Cardiac fibroblast (primary cell): ENCODE data around the gene SLC17A5.
"Not testable (repeated sequence)": the region's sequence is repeated elsewhere in the genome, so short reads cannot be mapped to it uniquely, and the experiment has no call there.

ENCODE experiments used
- DNase-seq, 2 donors: peaks; one replicate each; pipeline versions ENCODE4 v3.0.0 to v3.0.0-alpha.2; 2010; ENCODE audit warnings: low read depth in 2 of 2
- H3K4me3 ChIP-seq, 2 donors: replicated peaks in 1 of 2; 1 replicate in 1 of 2; 2 replicates in 1 of 2; pipeline ENCODE4 v1.5.1; 2011; ENCODE audit warnings: low read depth in 2 of 2, low read length in 2 of 2, mild to moderate bottlenecking in 2 of 2, moderate library complexity in 1 of 2
- TF ChIP-seq, protein P1 (sequence below): IDR thresholded peaks from one replicate; pipeline ENCODE4 v1.5.1; 2011; ENCODE audit warnings: low read depth, mild to moderate bottlenecking, low read length, inconsistent platforms

The SLC17A5 gene

DNA sequence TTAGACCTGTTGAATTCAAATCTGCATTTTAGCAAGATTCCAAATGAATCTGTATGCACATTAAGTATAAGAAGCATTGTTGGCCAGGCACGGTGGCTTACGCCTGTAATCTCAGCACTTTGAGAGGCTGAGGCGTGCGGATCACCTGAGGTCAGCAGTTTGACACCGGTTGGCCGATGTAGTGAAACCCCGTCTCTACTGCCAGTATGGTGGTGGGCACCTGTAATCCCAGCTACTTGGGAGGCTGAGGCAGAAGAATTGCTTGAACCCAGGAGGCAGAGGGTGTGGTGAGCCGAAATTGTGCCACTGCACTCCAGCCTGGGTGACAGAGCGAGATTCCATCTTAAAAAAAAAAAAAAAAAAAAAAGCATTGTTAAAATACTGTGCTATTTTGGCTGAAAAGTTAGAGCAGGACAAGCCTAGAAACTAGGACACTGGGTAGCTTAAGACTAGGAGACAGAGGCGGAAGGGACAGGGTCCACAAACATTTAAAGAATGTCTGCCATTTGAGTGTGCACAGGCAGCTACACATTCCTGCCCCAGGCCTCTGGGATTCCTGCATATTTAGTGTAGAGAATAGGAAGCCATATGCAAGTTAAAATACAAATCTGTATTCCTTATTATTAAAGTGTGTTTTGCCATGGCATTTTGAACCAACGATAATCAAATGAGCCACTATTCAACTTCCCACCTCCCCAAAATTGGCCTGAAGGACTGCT lies 87.9 kb downstream of the SLC17A5 start:
- H3K4me3 ChIP-seq, result no peak overlapping the region
- TF ChIP-seq, protein P1, sequence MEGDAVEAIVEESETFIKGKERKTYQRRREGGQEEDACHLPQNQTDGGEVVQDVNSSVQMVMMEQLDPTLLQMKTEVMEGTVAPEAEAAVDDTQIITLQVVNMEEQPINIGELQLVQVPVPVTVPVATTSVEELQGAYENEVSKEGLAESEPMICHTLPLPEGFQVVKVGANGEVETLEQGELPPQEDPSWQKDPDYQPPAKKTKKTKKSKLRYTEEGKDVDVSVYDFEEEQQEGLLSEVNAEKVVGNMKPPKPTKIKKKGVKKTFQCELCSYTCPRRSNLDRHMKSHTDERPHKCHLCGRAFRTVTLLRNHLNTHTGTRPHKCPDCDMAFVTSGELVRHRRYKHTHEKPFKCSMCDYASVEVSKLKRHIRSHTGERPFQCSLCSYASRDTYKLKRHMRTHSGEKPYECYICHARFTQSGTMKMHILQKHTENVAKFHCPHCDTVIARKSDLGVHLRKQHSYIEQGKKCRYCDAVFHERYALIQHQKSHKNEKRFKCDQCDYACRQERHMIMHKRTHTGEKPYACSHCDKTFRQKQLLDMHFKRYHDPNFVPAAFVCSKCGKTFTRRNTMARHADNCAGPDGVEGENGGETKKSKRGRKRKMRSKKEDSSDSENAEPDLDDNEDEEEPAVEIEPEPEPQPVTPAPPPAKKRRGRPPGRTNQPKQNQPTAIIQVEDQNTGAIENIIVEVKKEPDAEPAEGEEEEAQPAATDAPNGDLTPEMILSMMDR, result no peak
- DNase-seq, result peak; percentile 12 to 32

DNA sequence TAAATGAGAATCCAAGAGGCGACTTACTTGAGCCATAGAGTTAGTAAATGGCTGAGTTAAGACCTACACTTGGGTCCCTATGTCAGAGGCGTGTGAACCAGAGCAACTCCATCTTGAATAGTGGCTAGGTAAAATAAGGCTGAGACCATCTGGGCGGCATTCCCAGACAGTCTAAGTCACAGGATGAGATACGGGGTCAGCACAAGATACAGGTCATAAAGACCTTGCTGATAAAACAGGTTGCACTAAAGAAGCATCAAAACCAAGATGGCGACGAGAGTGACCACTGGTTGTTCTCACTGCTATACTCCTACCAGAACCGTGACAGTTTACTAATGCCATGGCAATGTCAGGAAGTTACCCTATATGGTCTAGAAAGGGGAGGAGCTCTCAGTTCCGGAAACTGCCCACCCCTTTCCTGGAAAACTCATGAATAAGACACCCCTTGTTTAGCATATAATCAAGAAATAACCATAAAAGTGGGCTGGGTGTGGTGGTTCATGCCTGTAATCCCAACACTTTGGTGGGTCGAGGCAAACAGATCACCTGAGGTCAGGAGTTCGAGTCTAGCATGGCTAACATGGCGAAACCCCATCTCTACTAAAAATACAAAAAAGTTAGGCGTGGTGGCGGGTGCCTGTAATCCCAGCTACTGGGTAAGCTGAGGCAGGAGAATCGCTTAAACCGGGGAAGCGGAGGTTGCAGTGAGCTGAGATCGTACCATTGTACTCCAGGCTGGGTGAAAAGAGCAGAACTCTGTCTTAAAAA lies 89.0 kb downstream of the SLC17A5 start:
- DNase-seq, result no peak
- TF ChIP-seq, protein P1, result no peak
- H3K4me3 ChIP-seq, result no peak overlapping the region

DNA sequence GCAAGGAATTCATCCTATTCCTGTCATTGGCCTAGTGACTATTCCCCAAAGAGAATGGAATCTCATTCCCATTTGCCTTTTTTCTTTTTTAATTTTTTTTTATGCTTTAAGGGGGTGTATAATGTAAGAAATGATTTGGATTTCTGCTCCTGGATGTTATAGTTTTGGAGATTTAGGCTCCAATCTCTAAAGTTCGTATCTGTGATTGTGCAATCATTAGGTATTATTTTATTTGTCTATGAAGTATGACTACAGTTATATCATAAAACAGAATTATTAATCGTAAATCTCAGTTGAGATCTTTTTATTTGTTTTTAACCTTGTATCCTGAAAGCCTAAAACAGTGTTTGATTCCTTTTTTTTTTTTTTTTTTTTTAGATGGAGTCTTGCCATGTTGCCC lies 91.2 kb downstream of the SLC17A5 start:
- DNase-seq, result no peak
- TF ChIP-seq, protein P1, result no peak
- H3K4me3 ChIP-seq, result no peak overlapping the region

DNA sequence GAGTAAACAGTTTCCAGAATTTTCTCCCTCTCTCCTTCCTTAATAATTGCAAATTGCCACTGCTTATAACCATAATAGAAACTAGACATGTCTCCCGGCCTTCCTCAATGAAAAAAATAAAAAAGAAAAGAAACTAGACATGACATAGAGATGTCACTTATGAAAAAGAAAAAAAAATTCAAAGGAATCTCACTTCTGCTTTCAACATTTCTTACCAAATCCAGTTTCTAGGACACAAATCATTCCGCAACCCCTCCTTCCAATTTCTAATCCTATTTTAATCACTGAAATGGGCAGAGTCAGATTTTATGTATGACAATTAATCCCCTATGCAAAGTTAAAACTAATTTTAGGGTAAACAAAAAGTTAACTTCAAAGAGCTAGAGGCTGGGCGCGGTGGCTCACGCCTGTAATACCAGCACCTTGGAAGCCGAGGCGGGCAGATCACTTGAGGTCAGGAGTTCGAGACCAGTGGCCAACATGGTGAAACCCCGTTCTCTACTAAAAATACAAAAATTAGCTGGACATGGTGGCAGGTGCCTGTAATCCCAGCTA lies 92.9 kb downstream of the SLC17A5 start:
- DNase-seq, result no peak
- H3K4me3 ChIP-seq, result no peak overlapping the region
- TF ChIP-seq, protein P1, result no peak

DNA sequence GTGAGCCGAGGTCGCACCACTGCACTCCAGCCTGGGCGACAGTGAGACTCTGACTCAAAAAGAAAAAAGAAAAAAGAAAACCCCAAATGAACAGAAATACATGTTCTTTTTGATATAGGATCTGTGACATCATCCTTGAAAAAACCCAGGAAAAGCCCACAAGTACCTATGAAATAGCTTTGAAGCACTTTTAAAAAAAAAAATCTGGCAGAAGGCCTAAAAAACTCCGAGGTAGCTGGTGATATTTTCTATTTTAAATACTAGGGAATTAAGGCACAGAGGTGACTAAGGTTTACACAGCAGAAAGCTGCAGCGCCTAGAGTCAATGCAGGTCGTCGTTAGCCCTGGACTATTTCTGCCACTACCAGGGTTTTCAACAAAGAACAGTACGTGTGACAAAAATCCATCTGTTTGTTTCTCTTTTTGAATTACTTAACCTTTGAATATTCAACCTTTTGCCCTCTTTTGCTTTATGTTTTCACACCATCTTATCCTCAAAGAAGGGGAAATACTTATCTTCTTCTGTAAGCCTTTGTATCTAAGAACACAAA lies 93.5 kb downstream of the SLC17A5 start:
- no peak overlapping the region for H3K4me3 ChIP-seq
- no peak for DNase-seq
- TF ChIP-seq, protein P1, result no peak

DNA sequence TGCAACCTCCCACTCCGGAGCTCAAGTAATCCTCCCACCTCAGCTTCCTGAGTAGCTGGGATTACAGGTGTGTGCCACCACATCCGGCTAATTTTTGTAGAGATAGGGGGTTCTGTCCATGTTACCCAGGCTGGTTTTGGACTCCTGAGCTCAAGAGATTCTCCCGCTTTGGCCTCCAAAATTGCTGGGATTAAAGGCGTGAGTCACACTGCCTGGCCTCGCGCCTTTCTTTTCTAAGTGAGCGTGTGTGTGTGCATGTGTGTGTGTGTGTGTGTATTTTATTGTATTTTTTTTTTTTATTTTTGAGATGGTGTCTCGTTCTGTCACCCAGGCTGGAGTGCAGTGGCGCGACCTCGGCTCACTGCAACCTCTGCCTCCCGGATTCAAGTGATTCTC lies 94.4 kb downstream of the SLC17A5 start:
- not testable (repeated sequence) for H3K4me3 ChIP-seq, DNase-seq

DNA sequence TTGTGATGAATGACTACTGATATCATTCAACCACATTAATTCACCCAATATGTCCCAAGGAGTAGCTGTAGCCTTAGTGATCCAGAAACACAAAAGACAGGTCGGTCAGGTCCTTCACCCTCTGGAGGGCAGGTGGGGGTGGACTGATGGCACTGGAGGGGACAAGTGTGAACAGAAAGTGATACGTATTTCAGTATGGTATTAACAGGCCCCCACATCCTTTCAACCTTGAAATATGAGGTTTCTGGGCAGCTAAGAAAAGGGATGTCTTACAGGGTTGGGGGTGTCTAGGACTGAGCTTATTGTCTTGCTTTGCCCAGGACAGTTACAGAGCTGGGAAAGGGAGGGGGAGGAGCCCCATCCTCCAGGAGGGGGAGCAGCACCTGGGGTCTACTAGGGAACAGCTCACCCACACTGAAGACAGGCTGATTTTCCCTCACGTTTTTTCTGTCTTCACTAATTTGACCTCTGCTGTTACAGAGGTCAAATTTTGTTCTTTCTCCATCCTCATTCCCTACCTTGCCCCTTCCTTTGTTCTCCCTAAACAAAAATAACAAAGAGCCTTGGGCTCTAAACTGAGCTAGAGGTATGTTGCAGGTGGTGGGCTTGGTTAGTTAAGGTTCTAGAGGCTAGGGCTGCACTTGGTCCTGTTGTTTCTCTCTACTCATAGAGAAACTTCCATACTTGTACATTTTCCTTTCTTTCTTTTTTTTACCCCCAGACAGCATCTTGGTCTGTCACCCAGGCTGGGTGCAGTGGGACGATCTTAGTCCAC lies 95.0 kb downstream of the SLC17A5 start:
- TF ChIP-seq, protein P1, result no peak
- DNase-seq, result no peak

More for the DNA sequence above, 95.0 kb downstream of the SLC17A5 start:
- H3K4me3 ChIP-seq, result no peak overlapping the region
